HG03039 (cell line): Measurements from ENCODE around the gene ABCC1.
"Not testable (repeated sequence)": the region's sequence is repeated elsewhere in the genome, so short reads cannot be mapped to it uniquely, and the experiment has no call there.

Experiments used
- ATAC-seq: cut with Tn5 transposase; IDR thresholded peaks from one replicate; pipeline ENCODE4 v1.9.1; 2021; ENCODE audit warnings: mild to moderate bottlenecking, moderate library complexity; ENCODE audit not compliant: unreplicated experiment

The ABCC1 gene

DNA sequence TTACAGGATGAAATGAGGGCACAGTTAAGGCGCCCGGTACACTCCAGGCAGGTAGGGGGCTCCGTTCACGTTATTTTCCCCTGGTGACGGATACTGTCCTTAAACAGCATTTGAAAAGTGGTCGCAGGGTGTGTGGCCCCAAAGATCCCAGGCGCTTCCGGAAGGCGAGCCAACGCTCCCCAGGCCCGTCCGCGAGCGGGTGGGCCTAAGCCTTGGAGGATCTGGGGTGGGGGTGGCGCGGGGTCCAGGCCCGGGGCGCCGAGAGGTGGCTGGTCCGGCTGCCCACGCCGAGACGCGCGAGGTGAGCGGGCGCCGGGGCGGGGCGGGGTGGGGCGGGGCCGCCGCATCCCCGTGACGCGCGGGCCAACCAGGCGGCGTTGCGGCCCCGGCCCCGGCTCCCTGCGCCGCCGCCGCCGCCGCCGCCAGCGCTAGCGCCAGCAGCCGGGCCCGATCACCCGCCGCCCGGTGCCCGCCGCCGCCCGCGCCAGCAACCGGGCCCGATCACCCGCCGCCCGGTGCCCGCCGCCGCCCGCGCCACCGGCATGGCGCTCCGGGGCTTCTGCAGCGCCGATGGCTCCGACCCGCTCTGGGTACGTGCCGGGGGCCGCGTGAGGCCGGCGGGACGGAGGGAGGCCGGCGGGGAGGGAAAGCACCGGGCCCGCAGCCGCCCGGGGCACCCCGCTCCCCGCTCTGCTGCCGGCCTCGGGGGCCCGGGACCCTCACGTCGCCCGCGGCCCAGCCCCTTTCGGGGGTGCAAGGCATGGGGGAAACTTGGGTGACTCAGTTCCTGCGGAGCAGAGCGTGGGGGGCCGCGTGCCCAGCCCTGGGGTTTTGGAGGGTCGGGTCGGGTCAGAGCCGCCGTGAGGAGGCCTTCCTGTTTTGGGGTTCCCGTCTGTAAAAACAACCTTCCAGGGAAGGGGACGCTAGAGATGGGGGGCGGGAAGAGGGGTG is at the start of gene ABCC1:
Gene ABCC1 (plus strand): TSS at position 407 of the 951 bp plus-strand sequence. CDS start 136 bp downstream, at position 543.
- no peak for ATAC-seq

DNA sequence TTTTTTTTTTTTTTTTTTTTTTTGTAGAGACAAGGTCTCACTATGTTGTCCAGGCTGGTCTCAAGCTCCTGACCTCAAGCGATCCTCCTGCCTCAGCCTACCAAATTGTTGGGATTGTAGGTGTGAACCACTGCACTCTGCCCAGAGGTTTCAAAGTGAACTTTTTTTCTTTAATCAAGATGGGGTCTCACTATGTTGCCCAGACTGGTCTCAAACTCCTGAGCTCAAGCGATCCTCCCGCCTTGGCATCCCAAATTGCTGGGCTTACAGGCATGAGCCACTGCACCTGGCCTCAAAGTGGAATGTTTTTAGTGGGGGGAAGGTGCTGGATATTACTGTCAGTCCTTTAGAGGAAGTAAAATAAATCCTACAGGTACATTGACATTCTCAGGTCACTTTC is 49.1 kb upstream of the ABCC1 start:
- no peak for ATAC-seq

DNA sequence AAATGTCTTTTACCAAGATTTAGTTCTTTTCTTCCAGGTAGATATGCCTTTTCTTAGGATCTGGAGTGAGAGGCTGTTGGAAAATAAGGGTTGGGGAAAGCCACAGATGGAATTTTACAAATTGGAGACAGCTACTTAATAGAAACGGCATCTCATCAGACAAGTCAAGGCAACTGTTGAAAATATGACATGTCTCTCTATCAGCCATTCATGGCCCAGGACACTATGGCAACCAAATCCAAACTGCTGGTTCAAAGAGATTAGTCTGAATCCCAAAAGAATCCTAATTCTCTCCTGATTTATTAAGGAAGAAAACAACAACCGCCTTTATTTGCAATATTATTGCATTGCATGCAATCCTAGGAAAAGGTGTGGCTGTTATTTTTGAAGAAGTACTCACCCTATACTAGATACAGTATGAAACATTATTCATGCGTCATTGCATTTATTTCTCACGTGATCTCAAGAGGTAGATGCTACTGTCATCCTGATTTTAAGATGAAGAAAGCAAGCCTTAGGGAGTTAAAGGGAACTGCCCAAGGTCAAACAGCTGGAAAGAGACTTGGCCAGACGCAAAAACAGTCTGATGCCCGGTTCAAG is 48.4 kb upstream of the ABCC1 start:
- ATAC-seq = no peak

DNA sequence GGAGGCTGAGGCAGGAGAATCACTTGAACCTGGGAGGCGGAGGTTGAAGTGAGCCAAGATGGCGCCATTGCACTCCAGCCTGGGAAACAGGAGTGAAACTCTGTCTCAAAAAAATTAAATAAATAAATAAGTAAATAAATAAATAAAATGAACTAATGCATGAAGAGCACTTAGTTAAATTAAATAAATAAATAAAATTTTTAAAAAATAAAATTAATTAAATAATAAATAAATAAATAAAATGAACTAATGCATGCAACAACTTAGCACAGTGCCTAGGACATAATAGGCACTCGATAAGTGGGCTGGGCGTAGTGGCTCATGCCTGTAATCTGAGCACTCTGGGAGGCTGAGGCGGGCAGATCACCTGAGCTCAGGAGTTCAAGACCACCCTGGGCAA is 45.5 kb upstream of the ABCC1 start:
- ATAC-seq = no peak

DNA sequence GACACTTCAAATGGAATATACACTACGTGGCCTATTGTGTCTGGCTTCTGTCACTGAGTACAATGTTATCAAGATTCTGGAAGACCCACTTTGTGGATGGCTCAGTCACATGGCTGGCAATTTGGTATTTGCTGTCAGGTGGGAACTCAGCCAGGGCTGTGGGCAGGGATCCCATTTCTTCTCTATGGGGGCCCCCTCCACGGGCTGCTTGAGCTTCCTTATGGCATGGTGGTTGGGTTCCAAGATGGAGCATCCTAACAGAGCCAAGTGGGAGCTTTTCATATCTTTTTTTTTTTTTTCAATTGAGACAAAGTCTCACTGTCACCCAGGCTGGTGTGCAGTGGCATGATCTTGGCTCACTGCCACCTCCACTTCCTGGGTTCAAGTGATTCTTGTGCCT is 43.0 kb upstream of the ABCC1 start:
- no peak for ATAC-seq

DNA sequence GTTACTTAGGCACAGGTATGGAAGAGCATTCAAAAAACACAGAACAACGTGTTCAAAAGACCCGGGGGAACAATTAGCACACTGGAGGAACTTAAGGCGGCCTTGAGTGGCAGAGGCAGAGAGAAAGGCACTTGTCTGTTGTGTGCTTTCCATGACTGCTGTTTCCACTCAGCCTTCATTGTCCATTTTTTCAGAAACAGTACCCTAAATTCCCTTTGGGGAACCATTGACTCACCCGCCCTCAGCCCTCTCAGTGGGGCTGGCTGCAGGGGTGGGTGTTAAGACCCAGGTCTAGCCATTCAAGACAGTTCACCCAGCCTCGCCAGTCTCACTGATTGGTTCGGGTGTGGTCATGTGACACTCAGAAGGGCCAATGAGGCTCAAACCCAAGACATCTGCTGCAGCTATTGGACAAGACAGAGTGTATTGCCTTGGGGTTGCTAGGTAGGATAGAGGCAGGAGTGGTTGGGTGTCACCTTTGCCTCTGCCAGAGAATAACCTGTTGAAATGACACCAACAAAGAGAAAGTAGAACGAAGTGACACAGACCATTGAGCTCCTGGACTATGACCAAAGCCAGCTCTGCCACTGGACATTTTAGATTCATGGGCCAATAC is 41.4 kb upstream of the ABCC1 start:
- peak; percentile 98 for ATAC-seq

DNA sequence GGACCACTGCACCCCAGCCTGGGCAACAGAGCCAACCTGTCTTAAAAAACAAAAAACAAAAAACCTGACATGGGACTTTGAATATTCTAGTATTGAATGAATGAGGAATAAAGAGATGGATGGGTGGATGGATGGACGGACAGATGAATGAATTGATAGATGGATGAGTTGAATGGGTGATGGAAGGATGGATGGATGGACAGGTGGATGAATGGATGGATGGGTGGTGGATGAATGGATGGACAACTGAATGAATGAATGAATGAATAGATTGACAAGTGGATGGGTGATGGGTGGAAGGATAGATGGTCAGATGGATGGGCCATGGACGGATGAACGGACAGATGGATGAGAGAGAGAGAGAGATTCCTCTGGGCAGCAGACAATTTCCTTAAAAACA is 38.2 kb upstream of the ABCC1 start:
- ATAC-seq = no peak

DNA sequence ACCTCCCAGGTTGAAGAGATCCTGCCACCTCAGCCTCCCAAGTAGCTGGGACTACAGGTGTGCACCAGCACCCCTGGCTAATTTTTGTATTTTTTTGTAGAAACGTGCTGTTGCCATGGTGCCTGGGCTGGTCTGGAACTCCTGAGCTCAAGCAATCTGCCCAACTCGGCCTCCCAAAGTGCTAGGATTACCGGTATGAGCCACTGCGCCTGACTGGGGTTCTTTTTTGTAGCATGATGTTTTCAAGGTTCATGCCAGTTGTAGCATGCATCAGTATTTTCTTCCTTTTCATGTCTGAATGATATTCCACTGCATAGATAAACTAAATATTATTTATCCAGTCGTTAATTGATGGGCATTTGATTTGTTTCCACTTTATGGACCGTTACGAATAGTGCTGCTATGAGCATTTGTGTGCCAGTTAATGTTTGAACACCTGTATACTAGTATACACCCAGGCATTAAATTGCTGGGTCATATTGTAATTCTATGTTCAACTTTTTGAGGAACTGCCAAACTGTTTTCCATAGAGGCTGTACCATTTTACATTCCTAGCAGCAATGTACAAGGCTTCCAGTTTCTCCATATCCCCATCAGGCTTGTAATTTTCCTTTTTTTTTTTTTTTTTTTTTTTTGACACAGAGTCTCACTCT is 36.2 kb upstream of the ABCC1 start:
- ATAC-seq = no peak

DNA sequence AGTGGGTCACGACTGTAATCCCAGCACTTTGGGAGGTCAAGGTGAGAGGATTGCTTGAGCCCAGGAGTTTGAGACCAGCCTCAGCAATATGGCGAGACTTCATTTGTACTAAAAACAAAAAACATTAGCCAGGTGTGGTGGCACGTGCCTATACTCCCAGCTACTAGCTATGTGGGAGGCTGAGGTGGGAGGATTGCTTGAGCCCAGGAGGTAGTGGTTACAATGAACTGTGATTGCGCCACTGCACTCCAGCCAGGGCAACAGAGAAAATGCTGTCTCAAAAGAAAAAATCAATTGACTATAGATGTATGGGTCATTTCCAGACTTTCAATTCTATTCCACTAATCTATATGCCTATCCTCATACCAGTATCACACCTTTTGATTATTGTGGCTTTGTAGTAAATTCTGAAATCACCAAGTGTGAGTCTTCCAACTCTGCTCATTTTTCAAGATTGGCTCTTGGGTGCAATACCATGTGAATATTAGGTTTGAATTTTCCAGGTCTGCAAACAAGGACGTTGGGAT is 33.8 kb upstream of the ABCC1 start:
- ATAC-seq = no peak

DNA sequence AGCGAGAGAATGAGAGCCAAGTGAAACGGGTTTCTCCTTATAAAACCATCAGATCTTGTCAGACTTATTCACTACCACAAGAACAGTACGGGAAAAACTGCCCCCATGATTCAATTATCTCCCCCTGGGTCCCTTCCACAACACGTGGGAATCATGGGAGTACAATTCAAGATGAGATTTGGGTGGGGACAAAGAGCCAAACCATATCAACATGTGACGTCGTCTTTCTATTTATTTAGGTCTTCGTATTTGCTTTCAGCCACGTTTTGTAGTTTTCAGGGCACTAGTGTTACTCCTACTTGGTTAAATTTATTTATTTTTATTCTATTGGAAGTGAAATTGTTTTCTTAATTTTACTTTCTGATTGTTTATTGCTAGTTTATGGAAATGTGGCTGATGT is 33.1 kb upstream of the ABCC1 start:
- no peak for ATAC-seq

DNA sequence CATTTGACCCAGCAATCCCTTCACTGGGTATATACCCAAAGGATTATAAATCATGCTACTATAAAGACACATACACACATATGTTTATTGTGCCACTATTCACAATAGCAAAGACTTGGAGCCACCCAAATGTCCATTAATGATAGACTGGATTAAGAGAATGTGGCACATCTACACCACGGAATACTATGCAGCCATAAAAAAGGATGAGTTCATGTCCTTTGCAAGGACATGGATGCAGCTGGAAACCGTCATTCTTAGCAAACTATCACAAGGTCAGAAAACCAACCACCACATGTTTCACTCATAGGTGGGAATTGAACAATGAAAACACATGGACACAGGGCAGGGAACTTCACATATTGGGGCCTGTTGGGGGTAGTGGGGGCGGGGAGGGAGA is 31.1 kb upstream of the ABCC1 start:
- not testable (repeated sequence) for ATAC-seq

DNA sequence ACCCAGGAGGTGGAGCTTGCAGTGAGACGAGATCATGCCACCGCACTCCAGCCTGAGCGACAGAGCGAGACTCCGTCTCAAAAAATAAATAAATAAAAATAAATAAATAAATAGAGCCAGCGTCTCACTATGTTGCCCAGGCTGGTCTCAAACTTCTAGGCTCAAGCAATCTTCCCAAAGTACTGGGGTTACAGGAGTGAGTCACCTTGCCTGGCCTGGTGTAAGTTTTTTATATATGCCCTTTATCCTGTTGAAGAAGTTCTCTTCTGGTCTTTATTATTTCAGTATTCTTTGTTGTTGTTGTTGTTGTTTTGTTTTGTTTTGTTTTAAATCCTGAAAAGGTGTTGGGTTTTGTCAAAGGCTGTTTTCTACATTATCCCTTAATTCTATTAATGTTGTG is 30.1 kb upstream of the ABCC1 start:
- no peak for ATAC-seq

DNA sequence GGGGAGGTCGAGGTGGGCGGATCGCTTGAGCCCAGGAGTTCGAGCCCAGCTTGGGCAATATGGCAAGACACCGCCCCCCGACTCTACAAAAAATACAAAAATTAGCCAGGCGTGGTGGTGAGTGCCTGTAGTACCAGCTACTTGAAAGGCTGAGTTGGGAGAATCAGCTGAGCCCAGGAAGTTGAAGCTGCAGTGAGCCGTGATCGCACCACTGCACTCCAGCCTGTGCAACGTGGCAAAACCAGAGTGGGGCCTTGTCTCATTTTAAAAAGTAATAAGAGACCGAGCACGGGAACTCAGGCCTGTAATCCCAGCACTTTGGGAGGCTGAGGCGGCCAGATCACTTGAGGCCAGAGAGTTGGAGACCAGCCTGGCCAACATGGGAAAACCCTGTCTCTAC is 24.4 kb upstream of the ABCC1 start:
- ATAC-seq = no peak

DNA sequence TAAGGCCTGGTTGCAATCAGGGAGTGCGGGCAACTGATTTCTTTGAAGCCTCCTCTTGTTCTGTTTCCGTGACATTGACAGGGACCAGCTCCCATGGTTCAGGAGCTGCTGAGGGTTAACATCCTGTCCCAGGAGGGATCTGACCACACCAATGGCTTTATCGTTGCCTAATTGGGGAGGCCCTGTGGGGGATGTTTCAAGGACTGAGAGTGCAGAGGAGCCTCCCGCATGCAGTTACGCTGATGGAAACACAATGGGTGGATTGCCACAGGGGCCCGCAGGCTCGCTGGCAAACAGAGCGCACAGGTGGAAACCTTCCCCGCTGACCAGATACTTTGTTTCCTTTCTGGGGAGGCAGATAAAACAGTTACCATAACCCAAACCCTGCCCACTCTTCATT is 23.8 kb upstream of the ABCC1 start:
- ATAC-seq = no peak

DNA sequence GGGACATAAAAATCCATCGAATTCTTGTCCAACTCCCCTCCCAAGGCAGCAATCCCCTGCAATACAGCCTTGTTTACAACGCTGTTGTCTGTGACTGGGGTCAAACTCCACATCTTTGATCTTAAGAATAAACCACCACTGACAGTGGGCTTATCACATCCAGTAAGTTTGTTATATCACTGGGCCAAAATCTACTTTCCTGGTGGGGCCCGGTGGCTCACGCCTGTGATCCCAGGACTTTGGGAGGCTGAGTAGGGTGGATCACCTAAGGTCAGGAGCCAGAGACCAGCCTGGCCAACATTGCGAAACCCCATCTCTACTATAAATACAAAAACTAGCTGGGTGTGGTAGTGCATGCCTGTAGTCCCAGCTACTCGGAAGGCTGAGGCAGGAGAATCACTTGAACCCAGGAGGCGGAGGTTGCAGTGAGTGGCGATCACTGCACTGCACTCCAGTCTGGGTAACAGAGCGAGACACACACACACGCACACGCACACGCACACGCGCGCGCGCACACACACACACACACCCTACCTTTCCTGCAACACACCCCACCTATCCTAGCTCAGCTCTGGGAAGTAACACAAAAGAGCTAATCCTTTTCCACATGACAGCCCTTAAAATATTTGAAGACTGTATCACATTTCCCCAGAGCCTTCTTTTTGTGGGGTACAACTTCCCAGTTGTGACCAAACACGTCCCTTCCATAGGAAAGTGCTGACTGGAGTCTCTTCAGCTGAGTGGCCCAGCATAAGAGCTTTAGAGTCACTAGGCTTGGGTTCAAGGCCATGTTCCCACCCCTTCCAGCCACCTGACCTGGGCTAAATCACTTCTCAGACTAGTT is 20.9 kb upstream of the ABCC1 start:
- no peak for ATAC-seq

DNA sequence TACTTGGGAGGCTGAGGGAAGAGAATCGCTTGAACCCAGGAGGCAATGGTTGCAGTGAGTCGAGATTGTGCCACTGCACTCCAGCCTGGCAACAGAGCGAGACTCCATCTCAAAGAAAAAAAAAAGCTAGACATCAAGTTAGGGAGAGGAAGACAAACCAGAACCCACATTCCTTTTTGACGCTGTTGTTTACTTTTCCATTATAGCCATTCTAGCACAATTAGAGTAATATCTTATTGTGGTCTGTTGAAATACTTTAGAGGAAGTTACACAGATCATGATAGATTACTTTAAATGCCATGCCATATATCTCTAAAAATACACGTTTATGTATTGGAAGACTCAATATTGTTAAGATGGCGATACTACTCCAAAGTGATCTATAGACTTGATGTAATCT is 16.5 kb upstream of the ABCC1 start:
- no peak for ATAC-seq

DNA sequence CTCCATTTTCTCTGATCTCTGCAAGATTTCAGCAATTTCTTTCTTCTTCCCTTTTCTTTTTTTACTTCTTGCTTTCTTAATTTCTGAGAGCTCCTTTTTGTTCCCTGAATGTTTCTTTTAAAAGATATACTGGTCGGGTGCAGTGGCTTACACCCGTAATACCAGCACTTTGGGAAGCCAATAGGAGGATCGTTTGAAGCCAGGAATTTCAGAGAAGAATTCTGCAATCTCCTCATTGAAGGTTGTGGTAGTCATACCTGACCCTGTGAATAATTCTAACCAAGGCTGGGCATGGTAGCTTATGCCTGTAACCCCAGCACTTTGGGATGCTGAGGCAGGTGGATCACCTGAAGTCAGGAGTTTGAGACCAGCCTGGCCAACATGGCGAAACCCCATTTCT is 15.6 kb upstream of the ABCC1 start:
- ATAC-seq = no peak

DNA sequence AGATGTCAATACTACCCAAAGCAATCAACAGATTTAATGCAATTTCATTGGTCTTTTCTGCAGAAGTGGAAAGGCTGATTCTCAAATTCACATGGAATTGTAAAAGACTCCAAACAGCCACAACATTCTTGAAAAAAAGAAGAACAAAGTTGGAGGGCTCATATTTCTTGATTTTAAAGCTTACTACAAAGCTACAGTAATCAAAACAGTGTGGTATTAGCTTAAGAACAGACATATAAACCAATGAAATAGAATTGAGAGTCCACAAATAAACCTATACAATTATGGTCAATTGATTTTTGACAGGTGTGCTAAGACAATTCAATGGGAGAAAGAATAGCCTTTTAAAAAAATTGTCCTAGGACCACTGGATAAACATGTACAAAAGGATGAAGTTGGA is 14.4 kb upstream of the ABCC1 start:
- no peak for ATAC-seq

DNA sequence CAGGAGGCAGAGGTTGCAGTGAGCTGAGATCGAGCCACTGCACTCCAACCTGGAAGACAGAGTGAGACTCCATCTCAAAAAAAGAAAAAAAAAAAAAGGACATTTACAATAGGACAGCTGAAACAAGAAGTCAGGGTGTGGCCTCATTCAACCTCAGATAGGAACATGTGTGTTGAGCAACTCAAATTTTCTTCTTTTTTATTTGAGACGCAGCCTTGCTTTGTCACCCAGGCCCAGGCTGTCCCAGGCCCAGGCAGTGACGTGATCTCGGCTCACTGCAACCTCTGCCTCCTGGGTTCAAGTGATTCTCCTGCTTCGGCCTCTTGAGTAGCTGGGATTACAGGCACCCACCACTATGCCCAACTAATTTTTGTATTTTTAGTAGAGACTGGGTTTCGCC is 12.6 kb upstream of the ABCC1 start:
- not testable (repeated sequence) for ATAC-seq

DNA sequence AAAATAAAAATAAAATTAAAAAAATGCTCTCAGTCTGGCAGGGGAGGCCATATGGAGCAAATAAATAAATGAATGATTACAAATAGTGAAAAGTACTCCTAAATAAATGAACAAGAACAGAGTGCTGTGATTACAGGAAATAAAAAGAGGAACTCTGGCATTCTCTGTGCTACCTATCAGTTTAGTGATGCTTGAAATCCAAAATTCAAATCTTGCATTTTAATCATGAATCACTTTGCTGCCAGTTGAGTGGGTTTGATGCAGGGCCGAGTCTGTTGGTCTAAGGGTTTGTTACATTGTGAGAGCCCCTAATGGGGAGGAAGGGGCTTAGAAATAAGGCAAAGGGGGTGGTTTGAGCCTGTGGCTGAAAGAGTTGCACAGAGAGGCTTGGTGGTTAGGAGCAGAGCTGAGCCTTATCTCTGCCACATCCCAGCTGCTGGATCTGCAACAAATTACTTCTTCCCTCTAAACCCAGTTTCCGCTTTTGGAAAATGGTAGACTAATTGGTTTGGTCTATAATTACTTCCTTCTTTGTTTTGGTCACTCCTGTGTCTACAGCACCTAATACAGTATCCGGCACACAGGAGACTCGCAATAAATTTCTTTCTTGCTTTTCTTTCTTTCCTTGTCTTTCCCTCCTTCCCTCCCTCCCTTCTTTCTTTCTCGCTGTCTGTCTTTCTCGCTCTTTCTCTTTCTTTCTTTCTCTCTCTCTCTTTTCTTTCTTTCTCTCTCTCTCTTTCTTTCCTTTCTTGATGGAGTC is 6.3 kb upstream of the ABCC1 start:
- ATAC-seq = no peak
